Sigmoid colon (tissue), 4 donors: ENCODE data around the gene OXCT2.

Experiments
- EP300 ChIP-seq, 4 donors: sonication (generic); formaldehyde crosslinking; IDR thresholded peaks; one replicate each; pipeline ENCODE4 v1.6.1; 2017; ENCODE audit warnings: antibody characterized with exemption in 4 of 4
- POLR2A ChIP-seq, 2 donors: fragments of 450-650 bp; IDR thresholded peaks; one replicate each; pipeline ENCODE4 v1.6.1; 2016; ENCODE audit warnings: antibody characterized with exemption in 2 of 2, mild to moderate bottlenecking in 2 of 2, moderate library complexity in 2 of 2
- POLR2AphosphoS5 ChIP-seq, 4 donors: sonication (generic); formaldehyde crosslinking; IDR thresholded peaks; one replicate each; pipeline ENCODE4 v1.6.1; 2017; ENCODE audit warnings: antibody characterized with exemption in 4 of 4
- TF ChIP-seq, protein P1 (sequence below), 4 experiments: fragments of 450-650 bp in 3 of 4; fragments of 200-600 bp in 1 of 4; IDR thresholded peaks; one replicate each; pipeline ENCODE4 v1.5.1; 2016 to 2019; ENCODE audit warnings: antibody characterized with exemption in 4 of 4, mild to moderate bottlenecking in 3 of 4, moderate library complexity in 2 of 4

DNA sequence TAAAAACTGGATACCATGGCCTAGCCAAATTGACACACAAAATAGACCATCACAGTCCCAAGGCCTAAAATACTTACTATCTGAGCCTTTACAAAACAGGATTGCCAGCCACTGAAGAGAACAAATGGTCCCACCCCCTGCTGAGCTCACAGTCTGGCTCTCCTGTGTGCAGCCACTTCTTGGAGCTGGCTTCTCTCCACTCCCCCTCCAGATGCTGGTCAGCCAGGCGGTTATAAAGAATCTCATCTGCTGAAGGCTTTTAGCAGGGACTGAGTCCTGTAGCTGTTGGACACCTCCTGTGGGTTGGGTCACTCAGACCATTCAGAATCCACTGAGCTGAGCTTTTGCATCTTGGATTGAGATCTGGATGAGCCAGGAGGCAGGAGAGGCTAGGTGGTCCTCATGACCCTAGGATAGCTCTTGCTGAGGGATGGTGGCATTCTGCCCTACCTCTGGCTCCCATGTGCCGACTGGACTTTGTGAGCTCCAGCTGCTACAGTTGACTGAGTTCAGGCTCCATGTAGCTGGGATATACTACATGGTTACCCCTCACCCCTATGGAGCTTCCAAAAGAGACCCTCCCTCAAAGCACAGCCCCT lies 16.1 kb downstream of the OXCT2 start:
- TF ChIP-seq POLR2A (IDR thresholded peaks at IDR 0.05) (no peak), POLR2AphosphoS5 (IDR thresholded peaks at IDR 0.05) (no peak), EP300 (IDR thresholded peaks at IDR 0.05) (no peak)
- TF ChIP-seq, protein P1, sequence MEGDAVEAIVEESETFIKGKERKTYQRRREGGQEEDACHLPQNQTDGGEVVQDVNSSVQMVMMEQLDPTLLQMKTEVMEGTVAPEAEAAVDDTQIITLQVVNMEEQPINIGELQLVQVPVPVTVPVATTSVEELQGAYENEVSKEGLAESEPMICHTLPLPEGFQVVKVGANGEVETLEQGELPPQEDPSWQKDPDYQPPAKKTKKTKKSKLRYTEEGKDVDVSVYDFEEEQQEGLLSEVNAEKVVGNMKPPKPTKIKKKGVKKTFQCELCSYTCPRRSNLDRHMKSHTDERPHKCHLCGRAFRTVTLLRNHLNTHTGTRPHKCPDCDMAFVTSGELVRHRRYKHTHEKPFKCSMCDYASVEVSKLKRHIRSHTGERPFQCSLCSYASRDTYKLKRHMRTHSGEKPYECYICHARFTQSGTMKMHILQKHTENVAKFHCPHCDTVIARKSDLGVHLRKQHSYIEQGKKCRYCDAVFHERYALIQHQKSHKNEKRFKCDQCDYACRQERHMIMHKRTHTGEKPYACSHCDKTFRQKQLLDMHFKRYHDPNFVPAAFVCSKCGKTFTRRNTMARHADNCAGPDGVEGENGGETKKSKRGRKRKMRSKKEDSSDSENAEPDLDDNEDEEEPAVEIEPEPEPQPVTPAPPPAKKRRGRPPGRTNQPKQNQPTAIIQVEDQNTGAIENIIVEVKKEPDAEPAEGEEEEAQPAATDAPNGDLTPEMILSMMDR (IDR thresholded peaks at IDR 0.05), result no peak
